ENCODE measurements around the gene AK9.

The AK9 gene

GRCh38 chr6:109671733-109672132, 19.3 kb downstream of the AK9 start:
- Histone ChIP-seq H3K4me3 (ENCODE audit: low read depth, low read length, poor library complexity, severe bottlenecking) (no peak overlapping the region), H3K4me2 (ENCODE audit: low read length) (no peak overlapping the region), H4K20me1 (ENCODE audit: insufficient read depth, low read length) (no peaks in the 10 kb centered on the region), H3K9me3 (ENCODE audit: low read length) (no peaks in the 10 kb centered on the region), H3K9me2 (ENCODE audit: low read depth, low read length) (no peaks in the 10 kb centered on the region), H3K27ac (ENCODE audit: low read depth, low read length, poor library complexity, severe bottlenecking) (no peak overlapping the region), H3K36me3 (ENCODE audit: insufficient read depth, low read length) (no peaks in the 10 kb centered on the region), H2AFZ (ENCODE audit: low read length) (no peak overlapping the region), H3K27me3 (ENCODE audit: insufficient read depth, low read length) (no peaks in the 10 kb centered on the region), H3K4me1 (ENCODE audit: insufficient read depth, low read length, severe bottlenecking) (no peaks in the 10 kb centered on the region), H3F3A (ENCODE audit: insufficient read depth, low read length) (no peaks in the 10 kb centered on the region), H3K9ac (ENCODE audit: low read length) (no peak overlapping the region), H3K79me2 (ENCODE audit: insufficient read depth, low read length) (no peaks in the 10 kb centered on the region)
- no peak for TF ChIP-seq EZH2 (IDR thresholded peaks at IDR 0.05; ENCODE audit: borderline replicate concordance, low read length)
- TF ChIP-seq CTCF (IDR thresholded peaks at IDR 0.05; ENCODE audit: low read length) = no peak

GRCh38 chr6:109669811-109670210, 21.2 kb downstream of the AK9 start:
- H3K4me2 ChIP-seq (ENCODE audit: low read length) = no peak overlapping the region
- no peaks in the 10 kb centered on the region for H3K4me1 ChIP-seq (ENCODE audit: insufficient read depth, low read length, severe bottlenecking)
- no peaks in the 10 kb centered on the region for H4K20me1 ChIP-seq (ENCODE audit: insufficient read depth, low read length)
- no peak overlapping the region for H3K4me3 ChIP-seq (ENCODE audit: low read depth, low read length, poor library complexity, severe bottlenecking)
- H2AFZ ChIP-seq (ENCODE audit: low read length) = no peak overlapping the region
- H3K27me3 ChIP-seq (ENCODE audit: insufficient read depth, low read length) = no peaks in the 10 kb centered on the region
- no peaks in the 10 kb centered on the region for H3F3A ChIP-seq (ENCODE audit: insufficient read depth, low read length)
- no peaks in the 10 kb centered on the region for H3K79me2 ChIP-seq (ENCODE audit: insufficient read depth, low read length)
- H3K9ac ChIP-seq (ENCODE audit: low read length) = no peak overlapping the region
- H3K36me3 ChIP-seq (ENCODE audit: insufficient read depth, low read length) = no peaks in the 10 kb centered on the region
- no peaks in the 10 kb centered on the region for H3K9me3 ChIP-seq (ENCODE audit: low read length)
- no peaks in the 10 kb centered on the region for H3K9me2 ChIP-seq (ENCODE audit: low read depth, low read length)
- no peak overlapping the region for H3K27ac ChIP-seq (ENCODE audit: low read depth, low read length, poor library complexity, severe bottlenecking)
- no peak for TF ChIP-seq EZH2 (IDR thresholded peaks at IDR 0.05; ENCODE audit: borderline replicate concordance, low read length)
- TF ChIP-seq CTCF (IDR thresholded peaks at IDR 0.05; ENCODE audit: low read length) = no peak

- no peak overlapping the region for H3K4me2 ChIP-seq (ENCODE audit: low read length)
- no peaks in the 10 kb centered on the region for H4K20me1 ChIP-seq (ENCODE audit: insufficient read depth, low read length)
- no peaks in the 10 kb centered on the region for H3K9me3 ChIP-seq (ENCODE audit: low read length)
- H3K79me2 ChIP-seq (ENCODE audit: insufficient read depth, low read length) = no peaks in the 10 kb centered on the region
- no peaks in the 10 kb centered on the region for H3K27me3 ChIP-seq (ENCODE audit: insufficient read depth, low read length)
- H3F3A ChIP-seq (ENCODE audit: insufficient read depth, low read length) = no peaks in the 10 kb centered on the region
- no peaks in the 10 kb centered on the region for H3K4me1 ChIP-seq (ENCODE audit: insufficient read depth, low read length, severe bottlenecking)
- no peaks in the 10 kb centered on the region for H3K36me3 ChIP-seq (ENCODE audit: insufficient read depth, low read length)
- H3K9me2 ChIP-seq (ENCODE audit: low read depth, low read length) = no peaks in the 10 kb centered on the region
- TF ChIP-seq EZH2 (IDR thresholded peaks at IDR 0.05; ENCODE audit: borderline replicate concordance, low read length) (no peak), CTCF (IDR thresholded peaks at IDR 0.05; ENCODE audit: low read length) (no peak)
- H3K27ac ChIP-seq (ENCODE audit: low read depth, low read length, poor library complexity, severe bottlenecking) = no peak overlapping the region
- no peak overlapping the region for H3K4me3 ChIP-seq (ENCODE audit: low read depth, low read length, poor library complexity, severe bottlenecking)
- H2AFZ ChIP-seq (ENCODE audit: low read length) = no peak overlapping the region
- H3K9ac ChIP-seq (ENCODE audit: low read length) = no peak overlapping the region
Observed at GRCh38 chr6:109662192-109662591, 28.8 kb downstream of the AK9 start.
